HFFc6 (cell line): ENCODE results near the gene CDK6. TPM values are rescaled to one million over a fixed set of nuclear protein-coding genes. Genes with fewer than 3 reads are reported as not detected.

Experiments used
- DNase-seq: peaks from one replicate; pipeline ENCODE4 v3.0.0-alpha.2; 2018
- H3K27ac Mint-ChIP-seq: 2 replicates; pipeline ENCODE4 v1.8.0; 2020; ENCODE audit warnings: mild to moderate bottlenecking, mixed read lengths
- H3K27me3 Mint-ChIP-seq: 2 replicates; pipeline ENCODE4 v1.8.0; 2021; ENCODE audit warnings: mild to moderate bottlenecking, moderate library complexity, mixed read lengths; ENCODE audit not compliant: insufficient read depth
- H3K36me3 Mint-ChIP-seq: 2 replicates; pipeline ENCODE4 v1.8.0; 2021; ENCODE audit warnings: low read depth, mixed read lengths
- H3K4me1 Mint-ChIP-seq: 2 replicates; pipeline ENCODE4 v1.8.0; 2020; ENCODE audit warnings: low read depth, mixed read lengths
- H3K4me3 Mint-ChIP-seq: 2 replicates; pipeline ENCODE4 v1.8.0; 2020; ENCODE audit warnings: mild to moderate bottlenecking, moderate library complexity, mixed read lengths
- H3K9me3 Mint-ChIP-seq: 2 replicates; pipeline ENCODE4 v1.8.0; 2020; ENCODE audit warnings: mild to moderate bottlenecking, mixed read lengths
- CTCF ChIP-seq: fragments of 200-600 bp; sonication (generic); IDR thresholded peaks from 2 replicates; pipeline ENCODE4 v1.5.0; 2021; ENCODE audit warnings: antibody characterized with exemption, mild to moderate bottlenecking
- total RNA-seq, 6 experiments: library from RNA; stranded (reverse); fragmentation: NEBNext Ultra II Directional; extraction: Animal tissue kit (Norgen Biotek cat#: 25700); gene quantifications; 2 replicates in 1 of 6; 3 replicates in 5 of 6; pipeline ENCODE4 v1.2.3, GENCODE V29; 2021

Gene CDK6
- total RNA-seq, 6 experiments from 2014 or later, result 54.5 to 90.0 (median 58.9) TPM

DNA sequence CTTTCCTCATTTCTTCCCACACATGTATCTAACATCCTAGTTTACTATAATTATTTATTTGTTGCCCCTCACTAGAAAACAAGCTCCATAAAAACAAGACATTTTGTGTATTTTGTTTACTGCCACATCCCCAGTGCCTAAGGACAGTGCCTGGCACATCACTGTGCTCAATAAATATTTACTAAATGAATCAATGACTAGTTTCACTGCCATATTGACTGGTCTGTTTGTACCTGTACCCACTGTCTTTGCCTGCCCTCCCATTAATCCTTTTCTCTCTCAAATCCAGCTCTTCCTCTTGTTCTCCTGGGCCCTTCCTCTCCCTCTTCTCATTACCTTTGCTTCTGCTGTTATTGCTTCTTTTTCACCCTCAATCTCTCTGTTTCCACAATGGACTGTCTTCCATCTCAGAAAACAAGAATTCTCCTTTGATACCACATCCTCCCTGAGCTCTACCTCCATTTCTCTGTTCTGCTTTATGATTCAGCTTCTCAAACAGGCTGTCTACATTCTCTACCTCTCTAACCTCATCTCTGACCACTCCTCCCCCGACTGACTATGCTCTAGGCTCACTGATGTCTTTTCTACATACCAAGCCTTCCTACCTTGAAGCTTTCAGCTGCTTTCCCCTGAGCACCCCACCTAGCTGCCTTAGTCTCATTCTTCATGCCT, 237.9 kb downstream of the CDK6 start:
- H3K4me3 Mint-ChIP-seq, result no peak overlapping the region
- H3K4me1 Mint-ChIP-seq, result peaks cover 14% of the 10 kb centered on the region
- H3K36me3 Mint-ChIP-seq, result no peaks in the 10 kb centered on the region
- no peak for DNase-seq
- H3K27me3 Mint-ChIP-seq, result peaks cover 2% of the 10 kb centered on the region
- no peaks in the 10 kb centered on the region for H3K9me3 Mint-ChIP-seq
- H3K27ac Mint-ChIP-seq, result no peak overlapping the region
- TF ChIP-seq CTCF, result no peak

DNA sequence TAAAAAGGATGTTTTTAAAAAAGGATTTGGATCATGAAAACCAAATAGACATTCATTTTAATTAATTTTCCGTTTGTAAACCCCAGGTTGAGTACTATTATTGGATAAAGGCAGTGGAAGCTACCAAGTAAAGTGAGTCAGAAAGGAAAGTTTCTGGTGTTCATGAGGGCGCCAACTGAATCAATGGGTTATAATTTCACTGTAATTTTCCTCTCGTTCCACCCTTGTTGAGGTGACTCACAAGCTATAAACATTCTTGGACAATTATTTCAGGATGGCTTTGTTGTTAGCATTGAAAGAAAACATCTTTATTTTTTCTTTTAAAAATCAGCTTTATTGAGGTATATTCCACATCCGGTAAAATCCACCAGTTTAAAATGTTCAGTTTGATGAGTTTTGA, 241.1 kb downstream of the CDK6 start:
- no peak for TF ChIP-seq CTCF
- Mint-ChIP-seq H3K36me3 (no peaks in the 10 kb centered on the region), H3K27ac (no peak overlapping the region), H3K4me1 (no peaks in the 10 kb centered on the region; the same call in 1 of the 2 replicates), H3K9me3 (no peaks in the 10 kb centered on the region), H3K27me3 (peaks cover 2% of the 10 kb centered on the region), H3K4me3 (peak overlapping the region; percentile 70)
- DNase-seq, result peak; percentile 88

DNA sequence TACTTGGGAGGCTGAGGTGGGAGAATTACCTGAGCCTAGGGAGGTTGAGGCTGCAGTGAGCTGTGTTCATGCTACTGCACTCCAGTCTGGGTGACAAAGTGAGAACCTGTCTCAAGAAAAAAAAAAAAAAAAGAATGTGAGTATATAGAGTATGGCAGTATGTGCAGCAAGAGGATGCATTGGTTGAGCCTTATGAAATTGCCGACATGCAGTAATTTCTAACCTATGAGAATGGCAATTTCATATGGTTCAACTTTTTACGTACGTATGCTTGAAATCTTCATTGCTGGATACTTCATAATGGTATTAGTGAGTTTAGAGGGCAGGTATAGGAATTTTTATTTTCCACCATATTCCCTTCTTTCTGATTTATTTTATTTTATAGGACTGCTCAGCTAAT, 241.6 kb downstream of the CDK6 start:
- peaks cover 2% of the 10 kb centered on the region; the same call in 1 of the 2 replicates for H3K27me3 Mint-ChIP-seq
- TF ChIP-seq CTCF, result no peak
- no peak for DNase-seq
- no peaks in the 10 kb centered on the region for H3K36me3 Mint-ChIP-seq
- no peak overlapping the region for H3K27ac Mint-ChIP-seq
- H3K9me3 Mint-ChIP-seq, result no peaks in the 10 kb centered on the region
- no peaks in the 10 kb centered on the region; the same call in 1 of the 2 replicates for H3K4me1 Mint-ChIP-seq
- peak overlapping the region; percentile 70 for H3K4me3 Mint-ChIP-seq

GRCh38 chr7:92590711-92591310, 245.6 kb downstream of the CDK6 start:
- TF ChIP-seq CTCF, result no peak
- Mint-ChIP-seq H3K36me3 (peaks cover 23% of the 10 kb centered on the region), H3K4me1 (peaks cover 37% of the 10 kb centered on the region), H3K4me3 (peak overlapping the region; percentile 90), H3K27me3 (peaks cover 2% of the 10 kb centered on the region; the same call in 1 of the 2 replicates), H3K27ac (peak overlapping the region; percentile 97; the same call in 1 of the 2 replicates), H3K9me3 (no peaks in the 10 kb centered on the region; the same call in 1 of the 2 replicates)
- DNase-seq, result no peak

DNA sequence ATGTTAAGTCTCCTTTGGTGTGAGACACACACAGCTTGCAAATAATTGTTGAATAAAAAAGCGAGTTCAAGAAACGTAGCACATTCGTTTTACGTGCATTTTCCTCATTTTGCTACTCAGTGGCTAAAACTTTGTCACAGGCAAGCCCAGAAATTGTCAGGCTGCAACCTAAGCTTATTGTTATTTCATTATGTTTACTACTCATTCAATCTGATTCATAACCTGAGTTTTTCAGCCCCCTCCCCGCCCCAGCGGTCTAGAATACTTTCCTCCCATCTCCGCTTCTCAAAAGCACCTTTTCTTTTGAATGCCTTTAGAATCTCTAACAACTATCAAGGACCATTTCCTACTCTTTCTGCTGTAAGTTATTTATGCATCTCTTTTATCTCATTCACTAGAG, 247.3 kb downstream of the CDK6 start:
- Mint-ChIP-seq H3K4me1 (peaks cover 43% of the 10 kb centered on the region), H3K27me3 (peaks cover 2% of the 10 kb centered on the region; the same call in 1 of the 2 replicates), H3K27ac (peak overlapping the region; percentile 97), H3K9me3 (no peaks in the 10 kb centered on the region; the same call in 1 of the 2 replicates), H3K4me3 (peak overlapping the region; percentile 90), H3K36me3 (peaks cover 30% of the 10 kb centered on the region)
- TF ChIP-seq CTCF, result no peak
- no peak for DNase-seq
